Ascending aorta (tissue), 2 donors: ENCODE data around the gene ANKRD22. TPM values are rescaled to one million over a fixed set of nuclear protein-coding genes. Genes with fewer than 3 reads are reported as not detected.
"Not testable (repeated sequence)": the region's sequence is repeated elsewhere in the genome, so short reads cannot be mapped to it uniquely, and the experiment has no call there.

Source experiments
- DNase-seq, 2 donors: peaks; one replicate each; pipeline ENCODE4 v3.0.0-alpha.2; 2019; ENCODE audit warnings: low spot score in 2 of 2
- H3K27ac ChIP-seq, 2 donors: fragments of 200-600 bp; sonication (generic); one replicate each; pipeline ENCODE4 v1.5.1; 2016 to 2017; ENCODE audit warnings: mild to moderate bottlenecking in 1 of 2
- H3K27me3 ChIP-seq: fragments of 200-600 bp; sonication (generic); one replicate; pipeline ENCODE4 v1.5.1; 2017
- H3K36me3 ChIP-seq, 2 donors: fragments of 200-600 bp; sonication (generic); one replicate each; pipeline ENCODE4 v1.5.1; 2016
- H3K4me1 ChIP-seq, 2 donors: fragments of 200-600 bp; sonication (generic); one replicate each; pipeline ENCODE4 v1.5.1; 2016 to 2017; ENCODE audit warnings: mild to moderate bottlenecking in 1 of 2
- H3K4me3 ChIP-seq, 2 donors: fragments of 200-600 bp; sonication (generic); one replicate each; pipeline ENCODE4 v1.5.1; 2016 to 2017; ENCODE audit warnings: mild to moderate bottlenecking in 1 of 2
- H3K9me3 ChIP-seq, 2 donors: fragments of 200-600 bp; sonication (generic); one replicate each; pipeline ENCODE4 v1.5.1; 2016
- intact Hi-C: fragments of 100-400 bp; cut with DNase I; formaldehyde crosslinking; loops from one replicate; pipeline ENCODE4 v1.15.1; 2023
- total RNA-seq: library from RNA; depleted of rRNA; stranded (reverse); fragments of >200 nt; gene quantifications from one replicate; pipeline ENCODE4 v1.1.0, GENCODE V29; 2016
- TF ChIP-seq, protein P1 (sequence below), 3 experiments: fragments of 200-600 bp in 2 of 3; fragments of 450-650 bp in 1 of 3; sonication (generic) in 2 of 3; IDR thresholded peaks; one replicate each; pipeline ENCODE4 v1.5.1; 2016 to 2019; ENCODE audit warnings: antibody characterized with exemption in 3 of 3, mild to moderate bottlenecking in 1 of 3, moderate library complexity in 1 of 3

ANKRD22 gene
- total RNA-seq, 1 donor from 2014 or later: not detected

DNA sequence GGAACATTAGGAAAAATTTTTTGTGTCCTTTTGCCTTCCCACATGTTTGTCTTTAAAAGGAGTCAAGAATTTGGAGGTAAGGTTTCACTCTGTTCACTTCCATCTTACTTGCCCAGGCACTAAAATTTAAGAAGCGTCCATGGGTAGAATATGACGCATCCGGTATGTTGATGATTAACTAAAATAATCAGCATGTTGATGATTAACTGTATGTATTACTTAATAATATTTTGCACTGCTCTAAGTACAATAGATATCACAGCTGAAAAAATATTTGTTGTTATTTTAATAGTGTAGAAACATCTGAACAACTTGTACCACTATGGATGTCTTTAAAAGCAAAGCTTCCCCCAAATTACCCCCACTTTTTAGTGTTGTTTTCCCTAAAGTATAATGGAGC lies 11.5 kb downstream of the ANKRD22 start:
- Histone ChIP-seq H3K4me1 (peaks cover 0 to 3% of the 10 kb centered on the region in 2 donors), H3K4me3 (no peak overlapping the region), H3K36me3 (no peaks in the 10 kb centered on the region), H3K9me3 (no peaks in the 10 kb centered on the region), H3K27me3 (no peaks in the 10 kb centered on the region), H3K27ac (no peak overlapping the region)
- DNase-seq: no peak
- intact Hi-C loops: no loop called here
- TF ChIP-seq, protein P1, sequence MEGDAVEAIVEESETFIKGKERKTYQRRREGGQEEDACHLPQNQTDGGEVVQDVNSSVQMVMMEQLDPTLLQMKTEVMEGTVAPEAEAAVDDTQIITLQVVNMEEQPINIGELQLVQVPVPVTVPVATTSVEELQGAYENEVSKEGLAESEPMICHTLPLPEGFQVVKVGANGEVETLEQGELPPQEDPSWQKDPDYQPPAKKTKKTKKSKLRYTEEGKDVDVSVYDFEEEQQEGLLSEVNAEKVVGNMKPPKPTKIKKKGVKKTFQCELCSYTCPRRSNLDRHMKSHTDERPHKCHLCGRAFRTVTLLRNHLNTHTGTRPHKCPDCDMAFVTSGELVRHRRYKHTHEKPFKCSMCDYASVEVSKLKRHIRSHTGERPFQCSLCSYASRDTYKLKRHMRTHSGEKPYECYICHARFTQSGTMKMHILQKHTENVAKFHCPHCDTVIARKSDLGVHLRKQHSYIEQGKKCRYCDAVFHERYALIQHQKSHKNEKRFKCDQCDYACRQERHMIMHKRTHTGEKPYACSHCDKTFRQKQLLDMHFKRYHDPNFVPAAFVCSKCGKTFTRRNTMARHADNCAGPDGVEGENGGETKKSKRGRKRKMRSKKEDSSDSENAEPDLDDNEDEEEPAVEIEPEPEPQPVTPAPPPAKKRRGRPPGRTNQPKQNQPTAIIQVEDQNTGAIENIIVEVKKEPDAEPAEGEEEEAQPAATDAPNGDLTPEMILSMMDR (IDR thresholded peaks at IDR 0.05): no peak

DNA sequence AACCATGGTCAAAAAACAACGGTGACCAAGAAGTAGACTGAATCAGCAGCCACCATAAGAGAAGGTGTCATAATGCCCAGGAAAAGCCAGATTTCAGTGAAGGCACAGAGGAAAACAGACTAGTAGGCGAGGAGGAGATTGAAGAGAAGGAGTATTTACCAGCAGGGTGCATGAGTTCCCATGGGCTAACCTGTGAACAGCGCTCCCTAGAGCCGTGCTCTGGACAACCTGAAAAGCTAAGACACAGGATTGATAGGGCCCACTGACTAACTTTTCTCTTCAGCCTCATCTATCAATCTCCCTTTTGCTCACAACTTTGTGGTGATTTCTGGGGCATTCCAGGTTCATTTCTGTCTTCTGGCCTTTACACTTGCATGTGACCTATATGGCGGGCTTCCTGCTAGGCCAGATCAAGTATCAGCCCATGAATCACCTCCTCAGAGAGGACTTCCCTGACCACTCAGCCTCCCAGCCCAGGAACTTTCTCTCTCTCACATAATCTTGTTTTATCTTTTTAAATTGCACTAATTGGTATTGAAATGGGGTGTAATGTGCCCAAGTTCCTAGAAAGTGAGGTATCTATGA lies 12.8 kb downstream of the ANKRD22 start:
- intact Hi-C loops: loop anchor here (5.0 kb wide), 3 partner anchors 43 to 373 kb away; partner anchors contain the start of genes FAS and STAMBPL1
- peaks cover 0 to 3% of the 10 kb centered on the region in 2 donors for H3K4me1 ChIP-seq
- no peaks in the 10 kb centered on the region for H3K36me3 ChIP-seq
- TF ChIP-seq, protein P1 (IDR thresholded peaks at IDR 0.05): no peak
- H3K4me3 ChIP-seq: no peak overlapping the region
- no peak for DNase-seq
- no peaks in the 10 kb centered on the region for H3K9me3 ChIP-seq
- H3K27me3 ChIP-seq: no peaks in the 10 kb centered on the region
- H3K27ac ChIP-seq: no peak overlapping the region

DNA sequence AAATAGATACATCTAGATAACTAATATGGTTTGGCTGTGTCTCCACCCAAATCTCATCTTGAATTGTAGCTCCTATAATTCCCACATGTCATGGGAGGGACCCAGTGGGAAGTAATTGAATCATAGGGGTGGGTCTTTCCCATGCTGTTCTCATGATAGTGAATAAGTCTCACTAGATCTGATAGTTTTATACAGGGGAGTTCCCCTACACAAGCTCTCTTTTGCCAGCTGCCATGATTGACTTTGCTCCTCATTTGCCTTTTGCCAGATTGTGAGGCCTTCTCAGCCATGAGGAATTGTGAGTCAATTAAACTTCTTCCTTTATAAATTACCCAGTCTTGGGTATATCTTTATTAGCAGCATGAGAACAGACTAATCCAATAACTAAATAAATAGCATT lies 14.0 kb downstream of the ANKRD22 start:
- not testable (repeated sequence) for H3K36me3 ChIP-seq, H3K9me3 ChIP-seq

DNA sequence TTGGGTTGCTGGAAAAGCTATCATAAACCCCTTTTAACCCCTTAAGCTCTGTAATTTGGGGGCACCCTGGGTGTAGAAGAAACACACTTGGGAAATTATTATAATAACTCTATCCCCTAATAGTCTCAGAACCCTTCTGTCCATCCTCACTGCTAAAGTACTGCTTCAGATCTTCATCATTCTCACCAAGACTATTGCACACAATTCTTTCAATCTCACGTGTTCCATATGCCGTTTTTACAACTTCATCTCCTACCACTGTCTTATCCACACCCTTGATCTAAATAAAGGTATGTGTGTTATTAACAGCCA lies 15.8 kb downstream of the ANKRD22 start:
- intact Hi-C loops: loop anchor here (1.0 to 5.0 kb wide), 4 partner anchors 46 to 376 kb away; partner anchors contain the start of genes FAS and STAMBPL1
- Histone ChIP-seq H3K27ac (no peak overlapping the region), H3K9me3 (no peaks in the 10 kb centered on the region), H3K4me1 (peaks cover 0 to 3% of the 10 kb centered on the region in 2 donors), H3K27me3 (no peaks in the 10 kb centered on the region), H3K4me3 (no peak overlapping the region), H3K36me3 (no peaks in the 10 kb centered on the region)
- TF ChIP-seq, protein P1 (IDR thresholded peaks at IDR 0.05): no peak
- DNase-seq: no peak

More for the DNA sequence above, 14.0 kb downstream of the ANKRD22 start:
- not testable (repeated sequence) for H3K4me3 ChIP-seq, H3K27ac ChIP-seq, DNase-seq, H3K4me1 ChIP-seq, H3K27me3 ChIP-seq
- intact Hi-C loops: loop anchor here (5.0 kb wide), 3 partner anchors 45 to 375 kb away; partner anchors contain the start of genes FAS and STAMBPL1

DNA sequence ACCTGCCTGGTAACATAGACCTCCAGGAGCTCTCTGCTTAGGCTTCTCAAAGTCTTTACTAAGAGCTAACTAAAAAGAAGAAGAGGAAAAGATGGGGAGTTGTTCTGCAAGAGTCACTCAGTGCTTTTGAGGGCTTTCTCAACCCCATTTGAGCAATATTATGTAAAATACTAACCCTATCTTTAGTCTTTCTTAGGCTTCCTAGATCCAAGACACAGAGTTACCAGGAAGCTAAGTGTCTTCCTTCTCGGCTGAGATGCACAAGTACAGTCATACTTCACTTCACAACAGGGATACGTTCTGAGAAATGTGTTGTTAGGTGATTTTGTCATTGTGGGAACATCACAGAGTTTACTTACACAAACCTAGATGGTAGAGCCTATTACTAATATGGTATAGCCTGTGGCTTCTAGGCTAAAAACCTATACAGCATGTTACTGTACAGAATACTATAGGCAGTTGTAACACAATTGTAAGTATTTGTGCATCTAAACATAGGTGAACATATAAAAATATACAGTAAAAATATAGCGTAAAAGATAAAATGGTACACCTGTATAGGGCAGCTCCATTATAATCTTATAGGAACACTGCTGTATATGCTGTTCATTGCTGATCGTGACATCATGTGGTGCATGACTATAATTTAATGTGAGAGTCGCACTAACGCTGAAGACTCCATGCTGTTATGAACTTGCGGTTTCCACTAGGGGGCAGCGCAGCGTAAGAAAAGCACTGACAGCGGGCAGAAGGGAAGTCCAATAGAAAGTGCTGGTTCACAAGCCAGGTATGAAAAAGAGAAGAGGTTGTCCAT lies 16.3 kb downstream of the ANKRD22 start:
- no peaks in the 10 kb centered on the region for H3K9me3 ChIP-seq
- no peaks in the 10 kb centered on the region for H3K36me3 ChIP-seq
- TF ChIP-seq, protein P1 (IDR thresholded peaks at IDR 0.05): peak; percentile 83 to 85 (median 84)
- H3K4me3 ChIP-seq: no peak overlapping the region
- DNase-seq: peak in 1 of 2 donors; percentile 90
- H3K27ac ChIP-seq: no peak overlapping the region
- H3K27me3 ChIP-seq: no peaks in the 10 kb centered on the region
- peaks cover 0 to 3% of the 10 kb centered on the region in 2 donors for H3K4me1 ChIP-seq
- intact Hi-C loops: loop anchor here (1.0 to 5.0 kb wide), 4 partner anchors 47 to 377 kb away; partner anchors contain the start of genes FAS and STAMBPL1

DNA sequence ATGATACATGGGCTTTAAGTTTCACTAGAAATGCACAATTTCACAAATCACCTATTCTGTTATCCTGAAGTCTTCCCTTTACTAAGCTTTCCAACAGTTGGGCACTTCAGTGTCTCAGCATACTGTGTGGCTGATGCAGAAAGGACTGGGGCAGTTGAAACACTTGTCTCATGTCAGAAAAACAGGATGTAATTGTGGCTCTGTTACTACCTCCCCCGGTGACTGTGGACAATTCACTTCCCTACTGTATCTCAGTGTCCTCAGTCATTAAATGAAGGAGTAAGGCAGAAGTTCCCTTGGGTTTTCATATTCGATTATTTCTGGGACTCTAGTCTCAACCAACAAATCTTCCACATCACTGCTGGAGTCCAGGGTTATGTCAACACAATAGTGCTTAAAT lies 17.9 kb downstream of the ANKRD22 start:
- TF ChIP-seq, protein P1 (IDR thresholded peaks at IDR 0.05): no peak
- Histone ChIP-seq H3K36me3 (no peaks in the 10 kb centered on the region), H3K27me3 (no peaks in the 10 kb centered on the region), H3K4me1 (peaks cover 0 to 3% of the 10 kb centered on the region in 2 donors), H3K9me3 (no peaks in the 10 kb centered on the region), H3K4me3 (no peak overlapping the region), H3K27ac (no peak overlapping the region)
- DNase-seq: no peak
- intact Hi-C loops: no loop called here
